GM20000 (cell line): Measurements from ENCODE around the gene COPZ2.
A peak's percentile ranks its signal among the peaks of the same experiment; 100 is the strongest.
"Not testable (repeated sequence)": the region's sequence is repeated elsewhere in the genome, so short reads cannot be mapped to it uniquely, and the experiment has no call there.

ENCODE experiments used
- DNase-seq: peaks from one replicate; pipeline ENCODE4 v3.0.0; 2012; ENCODE audit warnings: low spot score
- TF ChIP-seq, protein P1 (sequence below): IDR thresholded peaks from 2 replicates; pipeline ENCODE4 v1.5.1; 2012; ENCODE audit warnings: mild to moderate bottlenecking, control low read depth; ENCODE audit errors: extremely low read depth, missing control alignments

The COPZ2 gene

DNA sequence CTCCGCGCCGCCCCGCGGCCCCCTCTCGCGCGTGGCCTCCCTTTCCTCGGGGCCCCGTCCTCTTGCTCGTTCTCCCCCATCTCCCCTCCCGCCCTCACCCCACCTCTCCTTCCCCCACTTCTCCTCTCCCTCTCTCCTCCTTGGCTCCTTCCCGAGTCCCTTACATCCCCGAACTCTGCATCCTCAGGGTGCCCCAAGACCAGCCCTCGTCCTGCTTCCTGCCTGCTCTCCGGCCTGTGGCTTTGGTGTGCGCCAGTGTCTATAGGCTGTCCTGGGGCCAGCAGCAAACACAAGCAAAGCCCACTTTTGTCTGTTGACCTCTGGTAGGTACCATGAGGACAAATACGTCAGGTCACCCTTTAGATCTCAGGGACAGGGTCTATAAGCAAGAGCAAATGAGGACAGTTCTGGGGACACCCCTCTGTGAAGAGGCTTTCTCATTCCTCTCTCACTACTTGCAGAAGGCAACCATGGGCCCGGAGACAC is 284 bp upstream of the COPZ2 start:
- TF ChIP-seq, protein P1, sequence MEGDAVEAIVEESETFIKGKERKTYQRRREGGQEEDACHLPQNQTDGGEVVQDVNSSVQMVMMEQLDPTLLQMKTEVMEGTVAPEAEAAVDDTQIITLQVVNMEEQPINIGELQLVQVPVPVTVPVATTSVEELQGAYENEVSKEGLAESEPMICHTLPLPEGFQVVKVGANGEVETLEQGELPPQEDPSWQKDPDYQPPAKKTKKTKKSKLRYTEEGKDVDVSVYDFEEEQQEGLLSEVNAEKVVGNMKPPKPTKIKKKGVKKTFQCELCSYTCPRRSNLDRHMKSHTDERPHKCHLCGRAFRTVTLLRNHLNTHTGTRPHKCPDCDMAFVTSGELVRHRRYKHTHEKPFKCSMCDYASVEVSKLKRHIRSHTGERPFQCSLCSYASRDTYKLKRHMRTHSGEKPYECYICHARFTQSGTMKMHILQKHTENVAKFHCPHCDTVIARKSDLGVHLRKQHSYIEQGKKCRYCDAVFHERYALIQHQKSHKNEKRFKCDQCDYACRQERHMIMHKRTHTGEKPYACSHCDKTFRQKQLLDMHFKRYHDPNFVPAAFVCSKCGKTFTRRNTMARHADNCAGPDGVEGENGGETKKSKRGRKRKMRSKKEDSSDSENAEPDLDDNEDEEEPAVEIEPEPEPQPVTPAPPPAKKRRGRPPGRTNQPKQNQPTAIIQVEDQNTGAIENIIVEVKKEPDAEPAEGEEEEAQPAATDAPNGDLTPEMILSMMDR, result no peak

DNA sequence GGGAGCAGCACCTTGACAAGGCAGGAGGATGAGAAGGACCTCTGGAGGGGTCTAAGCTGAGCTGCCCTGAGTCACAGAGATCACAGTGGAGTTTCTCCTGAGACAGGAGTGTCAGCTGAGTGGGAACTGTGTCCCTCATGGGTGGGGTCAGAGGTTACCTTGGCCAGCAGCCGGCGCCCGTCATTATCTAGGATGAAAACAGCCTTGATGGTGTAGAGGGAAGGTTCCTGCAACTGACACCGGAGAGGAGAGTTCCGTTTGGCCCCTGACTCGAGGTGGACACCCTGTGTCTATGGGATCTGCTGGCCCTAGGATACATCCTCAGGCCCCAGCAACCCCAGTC is 933 bp downstream of the COPZ2 start:
- TF ChIP-seq, protein P1, result no peak
- DNase-seq, result no peak

More for the DNA sequence above, 284 bp upstream of the COPZ2 start:
- DNase-seq, result peak; percentile 43

DNA sequence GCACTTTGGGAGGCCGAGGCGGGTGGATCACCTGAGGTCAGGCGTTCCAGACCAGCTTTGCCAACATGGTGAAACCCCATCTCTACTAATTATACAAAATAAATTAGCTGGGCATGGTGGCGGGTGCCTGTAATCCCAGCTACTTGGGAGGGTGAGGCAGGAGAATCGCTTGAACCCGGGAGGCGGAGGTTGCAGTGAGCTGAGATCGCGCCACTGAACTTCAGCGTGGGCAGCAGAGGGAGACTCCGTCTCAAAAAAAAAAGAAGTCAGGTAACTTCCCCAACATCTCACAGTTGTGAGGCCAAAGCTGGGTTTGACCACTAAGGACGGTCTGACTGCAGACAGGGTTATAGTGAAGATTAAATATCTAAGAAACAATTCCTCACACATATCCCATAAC is 2.9 kb downstream of the COPZ2 start:
- not testable (repeated sequence) for DNase-seq

DNA sequence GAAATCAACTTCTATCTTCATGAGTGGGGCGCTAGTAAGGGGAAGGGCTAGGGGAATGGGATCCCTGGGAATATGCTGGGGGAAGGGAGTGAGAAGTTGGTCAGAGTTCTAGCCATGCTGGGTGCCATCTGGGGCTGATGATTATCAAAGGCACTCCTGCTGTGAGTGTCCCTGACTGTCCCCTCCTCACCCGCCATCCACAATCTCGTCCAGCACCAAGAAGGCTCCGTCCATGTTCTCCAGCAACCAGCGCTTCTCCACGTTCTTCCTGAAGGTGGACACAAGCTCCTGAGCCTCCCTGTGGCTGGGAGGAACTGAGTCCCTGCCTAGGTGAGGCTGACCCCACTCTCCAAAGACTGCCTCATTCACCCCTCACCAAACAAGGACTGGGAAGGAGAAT is 5.6 kb downstream of the COPZ2 start:
- no peak for DNase-seq
- TF ChIP-seq, protein P1, result no peak

DNA sequence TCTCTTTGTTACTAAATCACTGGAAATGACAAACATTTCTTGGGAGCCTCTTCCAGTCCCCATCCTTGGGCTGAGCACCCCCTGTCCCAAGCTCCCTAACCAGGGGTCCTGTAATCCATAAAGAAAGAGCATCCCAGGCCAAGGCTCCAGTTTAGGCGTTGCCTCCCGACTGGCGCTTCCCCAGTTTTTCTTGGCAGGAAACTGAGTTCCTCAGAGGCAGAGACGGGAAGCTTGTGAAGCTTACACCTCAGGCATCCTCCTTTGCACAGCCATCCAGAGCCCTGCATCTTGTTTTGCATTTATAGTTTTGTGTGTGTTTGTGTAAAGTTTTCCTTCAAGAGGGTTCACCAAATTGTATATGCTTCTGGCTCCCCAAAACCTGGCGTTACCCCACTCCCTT is 7.1 kb downstream of the COPZ2 start:
- no peak for DNase-seq
- TF ChIP-seq, protein P1, result no peak

DNA sequence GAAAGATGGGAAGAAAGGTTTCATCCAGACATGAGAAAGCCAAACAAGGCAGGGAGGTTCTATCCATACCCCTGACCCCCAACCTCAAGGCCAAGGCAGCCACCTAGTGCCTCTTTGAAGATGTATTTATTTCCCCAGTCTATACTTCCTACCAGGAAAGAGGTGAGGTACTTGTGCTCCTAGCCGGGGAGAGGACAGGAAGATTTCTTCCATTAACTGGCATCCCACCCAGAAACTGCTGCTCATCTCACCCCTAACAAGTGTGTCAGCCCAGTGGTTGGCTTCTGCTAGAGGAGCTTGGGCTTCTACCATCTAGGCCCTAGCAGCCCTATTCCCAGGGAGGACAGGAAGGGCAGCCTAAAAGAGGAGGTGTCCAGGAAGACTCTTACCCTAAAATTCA is 8.9 kb downstream of the COPZ2 start:
- TF ChIP-seq, protein P1, result no peak
- DNase-seq, result no peak

DNA sequence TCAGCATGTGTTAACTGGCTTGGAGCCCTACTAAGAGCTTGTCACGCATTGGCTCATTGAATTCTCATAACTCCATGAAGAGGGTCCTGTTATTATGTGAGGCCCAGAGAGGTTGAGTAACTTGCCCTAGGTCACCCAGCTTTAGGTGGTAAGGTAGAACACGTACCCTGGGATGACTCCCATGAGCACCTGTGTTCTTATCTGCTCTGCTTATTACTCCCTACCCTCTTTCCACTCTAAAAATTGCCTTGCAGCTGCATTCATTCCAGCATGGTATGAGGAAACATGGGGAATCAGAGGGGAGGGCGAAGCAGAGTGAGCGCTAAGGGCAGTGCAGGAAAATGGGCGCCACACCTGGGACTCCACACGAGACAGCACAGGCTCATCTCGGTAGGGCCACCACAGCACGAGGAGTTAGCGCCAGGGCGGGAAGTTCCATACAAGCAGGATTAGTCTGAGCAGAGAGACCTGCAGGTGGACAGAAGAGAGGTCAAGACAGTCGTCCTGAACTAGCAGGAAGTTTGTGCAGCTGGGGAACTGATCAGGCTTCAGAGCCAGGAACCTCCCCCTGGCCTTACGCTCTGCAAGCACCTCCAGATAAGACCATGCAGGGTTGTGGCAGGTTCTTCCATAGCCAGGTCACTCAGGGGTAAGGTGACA is 10.1 kb downstream of the COPZ2 start:
- TF ChIP-seq, protein P1, result no peak
- no peak for DNase-seq
